Activated T-cell treated with anti-CD3 and anti-CD28 coated beads for 24 hours (primary cell): Measurements from ENCODE around the gene BCAS4.

Experiments
- DNase-seq: peaks from one replicate; pipeline ENCODE4 v3.0.0-alpha.2; 2020; ENCODE audit warnings: low read depth

Gene BCAS4

GRCh38 chr20:50855498-50856474, 60.9 kb downstream of the BCAS4 start:
- no peak for DNase-seq

- DNase-seq, result no peak
Observed at GRCh38 chr20:50856475-50857041, 61.7 kb downstream of the BCAS4 start.

GRCh38 chr20:50857348-50857747, 62.5 kb downstream of the BCAS4 start:
- no peak for DNase-seq

- DNase-seq, result no peak
Observed at GRCh38 chr20:50858525-50858924, 63.7 kb downstream of the BCAS4 start.

- no peak for DNase-seq
Observed at GRCh38 chr20:50859161-50859560, 64.3 kb downstream of the BCAS4 start.

GRCh38 chr20:50861012-50861411, 66.2 kb downstream of the BCAS4 start:
- no peak for DNase-seq

GRCh38 chr20:50862546-50862945, 67.7 kb downstream of the BCAS4 start:
- DNase-seq, result no peak

GRCh38 chr20:50865114-50865513, 70.3 kb downstream of the BCAS4 start:
- no peak for DNase-seq

GRCh38 chr20:50865591-50865990, 70.7 kb downstream of the BCAS4 start:
- DNase-seq, result no peak

- DNase-seq, result no peak
Observed at GRCh38 chr20:50866036-50866685, 71.3 kb downstream of the BCAS4 start.

- DNase-seq, result no peak
Observed at GRCh38 chr20:50866831-50867230, 72.0 kb downstream of the BCAS4 start.

- no peak for DNase-seq
Observed at GRCh38 chr20:50867805-50868204, 72.9 kb downstream of the BCAS4 start.

- DNase-seq, result no peak
Observed at GRCh38 chr20:50868509-50869495, 73.9 kb downstream of the BCAS4 start.

- no peak for DNase-seq
Observed at GRCh38 chr20:50870561-50871161, 75.8 kb downstream of the BCAS4 start.

- DNase-seq, result no peak
Observed at GRCh38 chr20:50872560-50873425, 77.9 kb downstream of the BCAS4 start.

- no peak for DNase-seq
Observed at GRCh38 chr20:50873585-50873984, 78.7 kb downstream of the BCAS4 start.

GRCh38 chr20:50874111-50874757, 79.4 kb downstream of the BCAS4 start:
- no peak for DNase-seq

- DNase-seq, result no peak
Observed at GRCh38 chr20:50874758-50875665, 80.2 kb downstream of the BCAS4 start.
